GM21447 (cell line): ENCODE measurements around the gene ANKRD23.

Source experiments
- ATAC-seq: cut with Tn5 transposase; IDR thresholded peaks from one replicate; pipeline ENCODE4 v1.9.1; 2021; ENCODE audit not compliant: unreplicated experiment

ANKRD23 gene

GRCh38 chr2:96877631-96878092, 33.8 kb upstream of the ANKRD23 start:
- no peak for ATAC-seq

GRCh38 chr2:96877042-96877451, 33.2 kb upstream of the ANKRD23 start:
- no peak for ATAC-seq

- no peak for ATAC-seq
These were observed 32.6 kb upstream of the ANKRD23 start for GRCh38 chr2:96876269-96877041.

- ATAC-seq, result no peak
These were observed 31.9 kb upstream of the ANKRD23 start for GRCh38 chr2:96875498-96876268.

GRCh38 chr2:96874198-96874831, 30.5 kb upstream of the ANKRD23 start:
- ATAC-seq, result peak; percentile 60

GRCh38 chr2:96873651-96874096, 29.9 kb upstream of the ANKRD23 start:
- ATAC-seq, result no peak

- no peak for ATAC-seq
These were observed 28.9 kb upstream of the ANKRD23 start for GRCh38 chr2:96872591-96873349.

GRCh38 chr2:96870626-96871255, 26.9 kb upstream of the ANKRD23 start:
- ATAC-seq, result no peak

- no peak for ATAC-seq
These were observed 26.2 kb upstream of the ANKRD23 start, which contains the start of gene SEMA4C for GRCh38 chr2:96869822-96870625. Gene SEMA4C (minus strand): TSS chr2:96870080. CDS start chr2:96867886, 2,194 bp downstream.

- peak; percentile 4 for ATAC-seq
These were observed 25.5 kb upstream of the ANKRD23 start for GRCh38 chr2:96869281-96869821.

- peak; percentile 48 for ATAC-seq
These were observed 24.9 kb upstream of the ANKRD23 start for GRCh38 chr2:96868555-96869280.

GRCh38 chr2:96867756-96868554, 24.1 kb upstream of the ANKRD23 start:
- peak; percentile 24 for ATAC-seq

GRCh38 chr2:96866986-96867755, 23.4 kb upstream of the ANKRD23 start:
- ATAC-seq, result no peak

- no peak for ATAC-seq
These were observed 22.8 kb upstream of the ANKRD23 start for GRCh38 chr2:96866586-96866985.

GRCh38 chr2:96866149-96866548, 22.3 kb upstream of the ANKRD23 start:
- no peak for ATAC-seq

GRCh38 chr2:96865654-96866053, 21.8 kb upstream of the ANKRD23 start:
- no peak for ATAC-seq
